ENCODE data around the gene MOB3B.

Gene MOB3B

DNA sequence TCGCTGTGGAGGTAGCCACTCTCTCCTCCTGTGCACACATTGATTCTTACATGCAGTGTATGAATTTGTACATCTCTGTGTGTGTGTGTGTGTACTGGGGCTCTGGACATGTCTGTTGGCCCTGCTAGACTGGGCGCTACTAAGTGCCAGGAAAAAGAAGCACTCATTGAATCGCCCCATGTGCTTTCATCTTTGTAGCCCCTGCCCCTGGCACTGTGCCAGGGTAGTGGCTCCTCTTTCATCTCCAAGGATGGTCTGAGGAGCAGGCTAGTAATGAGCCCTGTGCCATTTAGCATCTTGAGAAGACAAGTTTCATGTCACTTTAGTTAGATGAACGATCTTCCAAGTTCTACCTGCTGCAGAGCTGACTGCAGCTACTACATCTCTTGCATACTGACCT is 198.2 kb downstream of the MOB3B start:
- DNase-seq (ENCODE audit: low spot score), result no peak
- ATAC-seq (ENCODE audit: low read depth), result no peak
- Histone ChIP-seq H3K27me3 (ENCODE audit: insufficient read depth, poor library complexity, severe bottlenecking) (no peaks in the 10 kb centered on the region), H3K4me1 (ENCODE audit: insufficient read depth, poor library complexity, severe bottlenecking) (peaks cover 4% of the 10 kb centered on the region), H3K4me3 (ENCODE audit: severe bottlenecking) (no peak overlapping the region), H3K9me3 (ENCODE audit: severe bottlenecking) (no peaks in the 10 kb centered on the region), H3K36me3 (ENCODE audit: low read depth) (peaks cover 6% of the 10 kb centered on the region; the same call in 1 of the 2 replicates), H3K27ac (ENCODE audit: poor library complexity, severe bottlenecking) (no peak overlapping the region)
- TF ChIP-seq, protein P1, sequence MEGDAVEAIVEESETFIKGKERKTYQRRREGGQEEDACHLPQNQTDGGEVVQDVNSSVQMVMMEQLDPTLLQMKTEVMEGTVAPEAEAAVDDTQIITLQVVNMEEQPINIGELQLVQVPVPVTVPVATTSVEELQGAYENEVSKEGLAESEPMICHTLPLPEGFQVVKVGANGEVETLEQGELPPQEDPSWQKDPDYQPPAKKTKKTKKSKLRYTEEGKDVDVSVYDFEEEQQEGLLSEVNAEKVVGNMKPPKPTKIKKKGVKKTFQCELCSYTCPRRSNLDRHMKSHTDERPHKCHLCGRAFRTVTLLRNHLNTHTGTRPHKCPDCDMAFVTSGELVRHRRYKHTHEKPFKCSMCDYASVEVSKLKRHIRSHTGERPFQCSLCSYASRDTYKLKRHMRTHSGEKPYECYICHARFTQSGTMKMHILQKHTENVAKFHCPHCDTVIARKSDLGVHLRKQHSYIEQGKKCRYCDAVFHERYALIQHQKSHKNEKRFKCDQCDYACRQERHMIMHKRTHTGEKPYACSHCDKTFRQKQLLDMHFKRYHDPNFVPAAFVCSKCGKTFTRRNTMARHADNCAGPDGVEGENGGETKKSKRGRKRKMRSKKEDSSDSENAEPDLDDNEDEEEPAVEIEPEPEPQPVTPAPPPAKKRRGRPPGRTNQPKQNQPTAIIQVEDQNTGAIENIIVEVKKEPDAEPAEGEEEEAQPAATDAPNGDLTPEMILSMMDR (IDR thresholded peaks at IDR 0.05; ENCODE audit: poor library complexity, severe bottlenecking), result no peak

DNA sequence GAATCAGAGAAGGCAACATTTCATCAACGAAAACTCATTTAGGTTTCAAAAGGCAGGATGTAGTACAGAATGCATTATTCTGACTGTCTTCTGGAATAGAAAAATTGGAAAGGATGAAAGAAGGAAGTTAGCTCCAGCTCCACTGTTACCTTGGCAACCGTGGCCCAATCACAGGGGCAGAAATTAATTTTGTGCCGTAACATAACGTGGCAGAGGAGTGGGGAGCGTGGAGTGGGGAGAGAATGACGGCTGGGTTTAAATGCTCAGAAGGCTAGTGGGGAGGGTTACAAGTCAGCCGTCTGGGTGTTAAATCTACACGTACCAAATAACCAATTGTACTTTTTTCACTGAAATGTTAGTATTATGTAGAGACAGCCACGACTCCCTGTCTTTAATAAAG is 200.3 kb downstream of the MOB3B start:
- Histone ChIP-seq H3K4me3 (ENCODE audit: severe bottlenecking) (no peak overlapping the region), H3K9me3 (ENCODE audit: severe bottlenecking) (no peaks in the 10 kb centered on the region), H3K27me3 (ENCODE audit: insufficient read depth, poor library complexity, severe bottlenecking) (no peaks in the 10 kb centered on the region), H3K36me3 (ENCODE audit: low read depth) (peaks cover 6% of the 10 kb centered on the region; the same call in 1 of the 2 replicates), H3K4me1 (ENCODE audit: insufficient read depth, poor library complexity, severe bottlenecking) (peaks cover 4% of the 10 kb centered on the region), H3K27ac (ENCODE audit: poor library complexity, severe bottlenecking) (no peak overlapping the region)
- no peak for ATAC-seq (ENCODE audit: low read depth)
- no peak for DNase-seq (ENCODE audit: low spot score)
- TF ChIP-seq, protein P1 (IDR thresholded peaks at IDR 0.05; ENCODE audit: poor library complexity, severe bottlenecking), result no peak

DNA sequence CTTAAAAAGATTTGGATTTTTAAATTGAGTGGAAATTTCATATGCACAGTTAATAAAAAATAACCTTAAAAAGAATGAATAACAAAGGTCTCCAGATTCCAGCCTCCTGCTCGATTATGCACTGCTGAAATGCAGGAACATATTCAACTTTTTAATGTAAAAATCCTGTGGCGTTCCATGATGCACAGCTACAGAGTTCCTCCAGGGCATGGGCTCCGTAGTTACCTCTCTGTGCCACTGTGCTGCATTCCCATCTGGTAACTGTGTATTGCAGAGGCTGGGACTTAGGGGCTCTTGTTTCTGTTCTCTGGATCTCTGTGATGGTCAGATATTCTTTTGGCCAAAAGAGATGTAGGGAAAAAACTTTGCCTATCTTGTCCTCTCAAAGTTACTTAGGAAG is 201.1 kb downstream of the MOB3B start:
- no peaks in the 10 kb centered on the region for H3K27me3 ChIP-seq (ENCODE audit: insufficient read depth, poor library complexity, severe bottlenecking)
- H3K27ac ChIP-seq (ENCODE audit: poor library complexity, severe bottlenecking), result no peak overlapping the region
- no peak for DNase-seq (ENCODE audit: low spot score)

DNA sequence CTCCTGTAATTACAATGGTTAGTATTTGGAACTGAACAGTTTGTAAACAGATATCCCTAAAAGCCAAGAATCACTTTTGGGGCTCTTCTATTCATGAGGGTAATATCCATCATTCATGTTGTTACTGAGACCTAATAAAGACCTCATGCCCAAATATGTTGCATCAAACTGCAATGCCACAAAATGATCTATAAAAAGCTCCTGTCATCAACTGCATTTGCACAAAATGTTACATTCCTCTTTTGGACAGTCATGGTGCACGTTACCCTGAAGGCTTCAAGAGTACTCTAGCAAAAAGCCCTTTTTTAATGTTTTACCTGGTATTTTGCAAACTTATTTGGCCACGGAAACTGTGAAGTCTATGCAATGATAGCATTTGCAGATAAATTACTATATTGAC is 218.4 kb downstream of the MOB3B start:
- H3K27ac ChIP-seq (ENCODE audit: poor library complexity, severe bottlenecking), result no peak overlapping the region
- H3K36me3 ChIP-seq (ENCODE audit: low read depth), result no peaks in the 10 kb centered on the region
- H3K9me3 ChIP-seq (ENCODE audit: severe bottlenecking), result no peaks in the 10 kb centered on the region
- ATAC-seq (ENCODE audit: low read depth) (no peak), DNase-seq (ENCODE audit: low spot score) (no peak)
- no peaks in the 10 kb centered on the region for H3K27me3 ChIP-seq (ENCODE audit: insufficient read depth, poor library complexity, severe bottlenecking)
- TF ChIP-seq, protein P1 (IDR thresholded peaks at IDR 0.05; ENCODE audit: poor library complexity, severe bottlenecking), result no peak
- no peak overlapping the region for H3K4me3 ChIP-seq (ENCODE audit: severe bottlenecking)
- H3K4me1 ChIP-seq (ENCODE audit: insufficient read depth, poor library complexity, severe bottlenecking), result no peaks in the 10 kb centered on the region

More for the DNA sequence above, 201.1 kb downstream of the MOB3B start:
- TF ChIP-seq, protein P1 (IDR thresholded peaks at IDR 0.05; ENCODE audit: poor library complexity, severe bottlenecking), result no peak
- Histone ChIP-seq H3K9me3 (ENCODE audit: severe bottlenecking) (no peaks in the 10 kb centered on the region), H3K4me3 (ENCODE audit: severe bottlenecking) (no peak overlapping the region), H3K4me1 (ENCODE audit: insufficient read depth, poor library complexity, severe bottlenecking) (peaks cover 3% of the 10 kb centered on the region), H3K36me3 (ENCODE audit: low read depth) (peaks cover 6% of the 10 kb centered on the region; the same call in 1 of the 2 replicates)
- ATAC-seq (ENCODE audit: low read depth), result no peak

DNA sequence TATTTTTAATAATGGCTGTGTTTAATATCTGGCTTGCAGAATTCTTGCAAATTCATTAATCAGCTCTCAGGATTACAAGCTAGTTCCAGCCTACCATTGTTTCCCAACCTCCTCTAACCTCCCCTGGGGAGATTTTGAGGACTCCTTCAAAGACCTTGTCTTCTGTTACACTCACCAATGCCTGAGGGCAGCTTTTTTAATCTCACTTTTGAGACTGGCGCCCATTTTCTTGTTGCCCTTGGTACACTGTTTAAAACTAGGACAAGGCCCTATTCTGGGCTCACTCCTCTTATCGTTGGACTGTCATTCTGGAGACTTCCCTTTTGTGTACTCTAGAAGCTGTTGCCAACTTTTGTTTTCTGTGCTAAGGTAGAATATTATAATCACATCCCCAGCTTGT is 219.0 kb downstream of the MOB3B start:
- TF ChIP-seq, protein P1 (IDR thresholded peaks at IDR 0.05; ENCODE audit: poor library complexity, severe bottlenecking), result no peak
- no peak for ATAC-seq (ENCODE audit: low read depth)
- H3K27me3 ChIP-seq (ENCODE audit: insufficient read depth, poor library complexity, severe bottlenecking), result no peaks in the 10 kb centered on the region

More for the DNA sequence above, 219.0 kb downstream of the MOB3B start:
- H3K4me1 ChIP-seq (ENCODE audit: insufficient read depth, poor library complexity, severe bottlenecking), result no peaks in the 10 kb centered on the region
- DNase-seq (ENCODE audit: low spot score), result no peak
- no peak overlapping the region for H3K4me3 ChIP-seq (ENCODE audit: severe bottlenecking)
- no peaks in the 10 kb centered on the region for H3K9me3 ChIP-seq (ENCODE audit: severe bottlenecking)
- no peak overlapping the region for H3K27ac ChIP-seq (ENCODE audit: poor library complexity, severe bottlenecking)
- H3K36me3 ChIP-seq (ENCODE audit: low read depth), result no peaks in the 10 kb centered on the region
